Neural progenitor cell (in vitro differentiated cells): ENCODE measurements around the gene FES.

Experiments used
- EZH2 ChIP-seq: fragments of 200-600 bp; sonication (generic); IDR thresholded peaks from 2 replicates; pipeline ENCODE4 v1.6.1; 2017; ENCODE audit warnings: antibody characterized with exemption, mild to moderate bottlenecking, moderate library complexity
- EZH2phosphoT487 ChIP-seq: fragments of 200-600 bp; sonication (generic); IDR thresholded peaks from 2 replicates; pipeline ENCODE4 v1.6.1; 2017; ENCODE audit warnings: antibody characterized with exemption
- TF ChIP-seq, protein P1 (sequence below): fragments of 200-600 bp; sonication (generic); IDR thresholded peaks from 2 replicates; pipeline ENCODE4 v1.5.1; 2017; ENCODE audit warnings: antibody characterized with exemption, mild to moderate bottlenecking

DNA sequence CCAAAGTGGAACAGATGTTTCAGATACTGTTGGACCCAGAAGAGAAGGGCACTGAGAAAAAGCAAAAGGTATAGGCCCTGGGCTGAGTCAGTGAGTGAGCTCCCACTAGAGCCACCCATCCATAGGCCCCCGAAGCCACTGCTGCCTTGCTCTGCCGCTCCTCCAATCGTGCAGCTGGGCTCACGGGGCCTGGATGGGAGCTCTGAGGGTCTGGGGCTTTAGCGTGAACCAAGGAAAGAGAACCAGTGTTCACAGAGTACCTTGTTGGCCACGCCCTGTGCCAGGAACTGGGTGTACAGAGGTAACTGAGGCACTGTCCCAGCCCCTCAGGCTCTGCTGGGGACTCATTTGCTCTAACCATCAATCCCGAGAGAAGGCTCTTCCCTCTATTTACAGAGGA is 55.5 kb downstream of the FES start:
- TF ChIP-seq, protein P1, sequence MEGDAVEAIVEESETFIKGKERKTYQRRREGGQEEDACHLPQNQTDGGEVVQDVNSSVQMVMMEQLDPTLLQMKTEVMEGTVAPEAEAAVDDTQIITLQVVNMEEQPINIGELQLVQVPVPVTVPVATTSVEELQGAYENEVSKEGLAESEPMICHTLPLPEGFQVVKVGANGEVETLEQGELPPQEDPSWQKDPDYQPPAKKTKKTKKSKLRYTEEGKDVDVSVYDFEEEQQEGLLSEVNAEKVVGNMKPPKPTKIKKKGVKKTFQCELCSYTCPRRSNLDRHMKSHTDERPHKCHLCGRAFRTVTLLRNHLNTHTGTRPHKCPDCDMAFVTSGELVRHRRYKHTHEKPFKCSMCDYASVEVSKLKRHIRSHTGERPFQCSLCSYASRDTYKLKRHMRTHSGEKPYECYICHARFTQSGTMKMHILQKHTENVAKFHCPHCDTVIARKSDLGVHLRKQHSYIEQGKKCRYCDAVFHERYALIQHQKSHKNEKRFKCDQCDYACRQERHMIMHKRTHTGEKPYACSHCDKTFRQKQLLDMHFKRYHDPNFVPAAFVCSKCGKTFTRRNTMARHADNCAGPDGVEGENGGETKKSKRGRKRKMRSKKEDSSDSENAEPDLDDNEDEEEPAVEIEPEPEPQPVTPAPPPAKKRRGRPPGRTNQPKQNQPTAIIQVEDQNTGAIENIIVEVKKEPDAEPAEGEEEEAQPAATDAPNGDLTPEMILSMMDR: no peak
- TF ChIP-seq EZH2phosphoT487 (no peak), EZH2 (no peak)
